Measurements from ENCODE around the gene CHRM2.

CHRM2 gene

GRCh38 chr7:136976504-136977251 lies 108.2 kb downstream of the CHRM2 start:
- Histone ChIP-seq H3K4me3 (replicated peaks; ENCODE audit: low read depth, low read length) (no peak overlapping the region), H3K36me3 (ENCODE audit: control insufficient read depth, insufficient read depth, low read length) (no peaks in the 10 kb centered on the region), H3K27me3 (replicated peaks; ENCODE audit: control insufficient read depth, insufficient read depth, low read length) (no peaks in the 10 kb centered on the region)
- TF ChIP-seq CTCF (IDR thresholded peaks at IDR 0.05; ENCODE audit: insufficient read depth, low read length, poor library complexity, severe bottlenecking): no peak
- no peak for DNase-seq (ENCODE audit: extremely low read depth, insufficient read length)

- no peaks in the 10 kb centered on the region for H3K36me3 ChIP-seq (ENCODE audit: control insufficient read depth, insufficient read depth, low read length)
- no peak overlapping the region for H3K4me3 ChIP-seq (replicated peaks; ENCODE audit: low read depth, low read length)
- TF ChIP-seq CTCF (IDR thresholded peaks at IDR 0.05; ENCODE audit: insufficient read depth, low read length, poor library complexity, severe bottlenecking): no peak
Observed at GRCh38 chr7:136993377-136993776, 124.9 kb downstream of the CHRM2 start.

GRCh38 chr7:136997735-136998134 lies 129.3 kb downstream of the CHRM2 start:
- H3K27me3 ChIP-seq (replicated peaks; ENCODE audit: control insufficient read depth, insufficient read depth, low read length): no peaks in the 10 kb centered on the region
- no peak overlapping the region for H3K4me3 ChIP-seq (replicated peaks; ENCODE audit: low read depth, low read length)
- TF ChIP-seq CTCF (IDR thresholded peaks at IDR 0.05; ENCODE audit: insufficient read depth, low read length, poor library complexity, severe bottlenecking): no peak
- no peaks in the 10 kb centered on the region for H3K36me3 ChIP-seq (ENCODE audit: control insufficient read depth, insufficient read depth, low read length)
- no peak for DNase-seq (ENCODE audit: extremely low read depth, insufficient read length)

More at GRCh38 chr7:136993377-136993776, 124.9 kb downstream of the CHRM2 start:
- no peak for DNase-seq (ENCODE audit: extremely low read depth, insufficient read length)
- H3K27me3 ChIP-seq (replicated peaks; ENCODE audit: control insufficient read depth, insufficient read depth, low read length): no peaks in the 10 kb centered on the region

DNA sequence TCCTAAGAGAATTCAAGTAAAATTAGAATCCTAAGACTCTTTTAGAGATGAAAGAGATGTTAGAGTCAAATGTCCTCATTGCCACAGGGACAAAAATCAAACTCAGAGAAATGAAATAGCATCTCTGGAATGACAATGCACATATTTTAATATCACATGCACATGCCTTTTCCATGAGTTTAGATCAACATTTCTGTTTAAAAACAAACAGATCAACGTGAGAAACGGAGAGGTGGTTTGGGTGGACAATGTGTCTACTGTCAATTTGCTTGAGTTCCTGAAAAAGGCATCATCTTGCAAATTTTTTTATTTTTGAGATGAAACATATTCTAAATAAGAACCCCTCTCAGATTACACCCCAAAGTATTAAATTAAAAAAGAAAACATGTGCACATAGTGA lies 130.0 kb downstream of the CHRM2 start:
- TF ChIP-seq CTCF (IDR thresholded peaks at IDR 0.05; ENCODE audit: insufficient read depth, low read length, poor library complexity, severe bottlenecking): no peak
- no peak for DNase-seq (ENCODE audit: extremely low read depth, insufficient read length)
- H3K36me3 ChIP-seq (ENCODE audit: control insufficient read depth, insufficient read depth, low read length): no peaks in the 10 kb centered on the region

DNA sequence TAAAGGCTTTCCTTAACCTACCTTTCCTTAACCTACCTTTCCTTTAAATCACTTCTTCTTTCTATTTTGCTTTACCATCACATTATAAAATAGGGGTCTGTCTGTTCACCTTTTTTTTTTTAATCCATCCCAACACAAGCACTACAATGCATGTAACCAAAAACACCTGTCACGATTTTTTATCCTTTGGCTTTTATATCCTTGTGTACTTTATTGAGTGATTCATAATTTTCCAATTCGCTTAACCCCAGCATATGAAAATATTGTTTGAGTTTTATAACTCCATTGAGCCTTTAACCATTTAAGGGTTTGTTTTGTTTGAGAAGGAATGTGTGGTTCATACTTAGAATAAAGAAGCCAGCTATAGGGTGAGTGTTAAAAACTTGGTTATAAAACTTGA lies 132.2 kb downstream of the CHRM2 start:
- H3K27me3 ChIP-seq (replicated peaks; ENCODE audit: control insufficient read depth, insufficient read depth, low read length): no peaks in the 10 kb centered on the region
- H3K36me3 ChIP-seq (ENCODE audit: control insufficient read depth, insufficient read depth, low read length): no peaks in the 10 kb centered on the region
- H3K4me3 ChIP-seq (replicated peaks; ENCODE audit: low read depth, low read length): no peak overlapping the region
- DNase-seq (ENCODE audit: extremely low read depth, insufficient read length): no peak
- TF ChIP-seq CTCF (IDR thresholded peaks at IDR 0.05; ENCODE audit: insufficient read depth, low read length, poor library complexity, severe bottlenecking): no peak

More for the DNA sequence above, 130.0 kb downstream of the CHRM2 start:
- H3K4me3 ChIP-seq (replicated peaks; ENCODE audit: low read depth, low read length): no peak overlapping the region
- H3K27me3 ChIP-seq (replicated peaks; ENCODE audit: control insufficient read depth, insufficient read depth, low read length): no peaks in the 10 kb centered on the region

Data from GM06990 (cell line).